Brain microvascular endothelial cell (primary cell): Measurements from ENCODE around the gene MTUS2.

ENCODE experiments used
- DNase-seq: peaks from one replicate; pipeline ENCODE4 v3.0.0-alpha.2; 2020
- H3K27ac ChIP-seq: fragments of 250-450 bp; sonication (Bioruptor Pico); 2 replicates; pipeline ENCODE4 v1.5.1; 2020; ENCODE audit warnings: mild to moderate bottlenecking, moderate library complexity
- H3K27me3 ChIP-seq: fragments of 250-450 bp; sonication (Bioruptor Pico); replicated peaks from 2 replicates; pipeline ENCODE4 v1.5.1; 2020; ENCODE audit warnings: mild to moderate bottlenecking
- H3K36me3 ChIP-seq: fragments of 250-450 bp; sonication (Bioruptor Pico); replicated peaks from 2 replicates; pipeline ENCODE4 v1.5.1; 2020; ENCODE audit warnings: mild to moderate bottlenecking
- H3K4me3 ChIP-seq: 2 replicates; pipeline ENCODE4 v1.5.1; 2011; ENCODE audit warnings: low read depth, mild to moderate bottlenecking, control low read depth, low read length, moderate library complexity
- in situ Hi-C: cut with HindIII; loops from 2 replicates; pipeline ENCODE4 v1.10.0; 2017; ENCODE audit warnings: low sequenced_read_pairs, low pct_ligation_motif_present
- TF ChIP-seq, protein P1 (sequence below): IDR thresholded peaks from 2 replicates; pipeline ENCODE4 v1.5.1; 2011; ENCODE audit warnings: low read depth, mild to moderate bottlenecking, moderate library complexity, low read length, control low read depth, inconsistent platforms; ENCODE audit errors: missing control alignments

MTUS2 gene

DNA sequence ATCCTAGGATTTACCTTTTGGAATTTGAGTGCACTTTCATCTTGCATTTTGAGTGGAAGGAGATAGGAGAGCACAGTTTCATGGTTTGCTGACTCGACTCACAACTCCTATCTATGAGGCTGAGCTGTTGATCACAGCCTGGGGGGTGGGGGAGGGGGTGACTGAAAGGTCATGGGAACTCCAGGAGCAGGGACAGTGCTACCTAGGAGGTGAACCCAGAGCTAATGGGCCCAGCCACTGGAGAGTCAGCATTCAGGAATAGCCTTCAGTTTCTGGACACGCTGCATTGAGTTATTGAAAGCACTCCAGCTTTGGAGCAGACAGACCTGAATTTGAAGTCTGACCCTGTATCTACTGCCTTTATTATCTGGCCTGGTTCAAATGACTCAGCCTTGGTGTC, 435.4 kb downstream of the MTUS2 start:
- TF ChIP-seq, protein P1, sequence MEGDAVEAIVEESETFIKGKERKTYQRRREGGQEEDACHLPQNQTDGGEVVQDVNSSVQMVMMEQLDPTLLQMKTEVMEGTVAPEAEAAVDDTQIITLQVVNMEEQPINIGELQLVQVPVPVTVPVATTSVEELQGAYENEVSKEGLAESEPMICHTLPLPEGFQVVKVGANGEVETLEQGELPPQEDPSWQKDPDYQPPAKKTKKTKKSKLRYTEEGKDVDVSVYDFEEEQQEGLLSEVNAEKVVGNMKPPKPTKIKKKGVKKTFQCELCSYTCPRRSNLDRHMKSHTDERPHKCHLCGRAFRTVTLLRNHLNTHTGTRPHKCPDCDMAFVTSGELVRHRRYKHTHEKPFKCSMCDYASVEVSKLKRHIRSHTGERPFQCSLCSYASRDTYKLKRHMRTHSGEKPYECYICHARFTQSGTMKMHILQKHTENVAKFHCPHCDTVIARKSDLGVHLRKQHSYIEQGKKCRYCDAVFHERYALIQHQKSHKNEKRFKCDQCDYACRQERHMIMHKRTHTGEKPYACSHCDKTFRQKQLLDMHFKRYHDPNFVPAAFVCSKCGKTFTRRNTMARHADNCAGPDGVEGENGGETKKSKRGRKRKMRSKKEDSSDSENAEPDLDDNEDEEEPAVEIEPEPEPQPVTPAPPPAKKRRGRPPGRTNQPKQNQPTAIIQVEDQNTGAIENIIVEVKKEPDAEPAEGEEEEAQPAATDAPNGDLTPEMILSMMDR = no peak
- DNase-seq = no peak
- Histone ChIP-seq H3K27me3 (no peaks in the 10 kb centered on the region), H3K36me3 (no peaks in the 10 kb centered on the region), H3K27ac (no peak overlapping the region), H3K4me3 (no peak overlapping the region)
- in situ Hi-C loops = no loop called here

DNA sequence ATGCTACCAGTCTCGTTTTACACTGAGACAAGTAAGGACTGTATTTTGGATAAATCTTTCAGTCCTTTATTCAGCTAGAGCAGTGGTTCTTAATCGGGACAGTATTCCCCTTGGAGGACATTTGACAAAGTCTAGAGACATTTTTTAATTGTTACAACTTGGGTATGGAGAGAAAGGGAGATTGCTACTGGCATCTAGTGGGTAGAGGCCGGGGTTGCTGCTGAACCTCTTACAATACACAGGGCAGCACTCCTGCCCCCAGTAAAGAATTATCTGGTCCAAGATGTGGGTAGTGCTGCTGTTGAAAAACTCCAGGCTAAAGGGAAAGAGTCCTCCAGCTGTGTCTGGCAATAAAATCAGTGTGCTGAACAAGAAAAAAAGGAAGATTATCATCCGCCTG, 440.5 kb downstream of the MTUS2 start:
- Histone ChIP-seq H3K27me3 (no peaks in the 10 kb centered on the region), H3K36me3 (no peaks in the 10 kb centered on the region), H3K4me3 (no peak overlapping the region), H3K27ac (no peak overlapping the region)
- TF ChIP-seq, protein P1 = no peak
- in situ Hi-C loops = no loop called here
- DNase-seq = no peak

DNA sequence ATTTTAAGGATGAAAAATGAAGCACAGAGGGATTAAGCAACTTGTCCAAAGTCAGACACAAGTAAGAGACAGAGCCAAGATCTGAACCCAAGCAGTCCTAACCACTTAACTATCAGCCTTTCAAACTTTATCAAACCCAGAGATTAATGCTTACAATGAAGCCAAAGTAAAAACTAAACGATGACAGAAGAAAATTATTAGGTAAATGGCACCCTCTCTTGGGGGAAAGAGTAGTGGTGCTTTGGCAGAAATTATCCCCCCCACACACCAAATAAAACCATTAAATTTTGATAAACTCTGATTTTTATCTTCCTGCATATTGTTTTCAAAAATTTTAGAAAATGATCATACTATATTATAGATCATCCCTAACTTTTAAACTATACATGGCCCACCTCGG, 446.1 kb downstream of the MTUS2 start:
- Histone ChIP-seq H3K36me3 (no peaks in the 10 kb centered on the region), H3K27me3 (no peaks in the 10 kb centered on the region), H3K27ac (no peak overlapping the region), H3K4me3 (no peak overlapping the region)
- in situ Hi-C loops = no loop called here
- DNase-seq = no peak
- TF ChIP-seq, protein P1 = no peak

DNA sequence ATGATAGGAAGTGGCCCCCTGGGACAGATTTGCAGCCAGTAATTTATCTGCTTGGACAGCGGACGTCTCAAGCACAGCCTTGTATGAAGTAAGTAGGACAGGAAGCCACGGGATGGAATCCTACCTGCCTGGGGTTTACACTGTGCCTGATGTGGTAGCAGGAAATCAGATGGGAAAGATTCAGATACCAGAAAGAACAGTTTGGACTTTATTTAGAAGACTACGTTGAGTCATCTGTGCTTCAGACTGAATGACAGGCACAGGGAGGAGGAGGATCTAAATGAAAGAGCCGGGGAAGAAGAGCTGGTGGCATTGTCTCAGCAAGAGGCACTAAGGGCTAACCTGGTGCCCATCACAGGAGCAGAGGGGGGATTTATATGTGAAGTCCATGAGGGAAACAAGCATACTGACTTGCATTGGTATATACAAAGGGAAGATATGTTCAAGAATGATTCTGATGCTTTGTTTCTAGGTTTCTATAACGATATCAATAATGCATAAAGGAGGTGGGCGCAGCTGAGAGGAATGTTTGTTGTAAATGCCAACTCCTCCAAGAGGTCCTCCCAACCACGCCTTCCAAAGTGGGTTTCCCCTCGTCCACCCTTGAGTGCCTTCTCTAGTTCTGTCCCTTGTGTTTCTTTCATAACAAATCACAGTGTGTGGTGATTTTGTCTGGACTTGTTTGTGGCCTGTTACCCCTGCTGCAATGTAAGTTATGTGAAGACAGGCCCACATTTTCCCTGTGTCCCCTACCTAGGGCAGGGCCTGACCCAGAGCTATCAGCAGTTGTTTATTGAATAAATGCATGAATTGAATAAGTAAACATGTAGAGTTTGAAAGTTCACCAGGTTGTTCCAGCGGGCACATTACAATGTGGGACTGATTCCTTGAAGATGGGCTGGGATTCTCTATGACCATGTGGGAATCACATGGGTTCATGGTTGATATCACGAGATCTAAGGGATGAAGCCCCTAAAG, 446.9 kb downstream of the MTUS2 start:
- in situ Hi-C loops = no loop called here
- Histone ChIP-seq H3K36me3 (no peaks in the 10 kb centered on the region), H3K4me3 (no peak overlapping the region), H3K27me3 (no peaks in the 10 kb centered on the region), H3K27ac (no peak overlapping the region)
- TF ChIP-seq, protein P1 = no peak
- DNase-seq = no peak

DNA sequence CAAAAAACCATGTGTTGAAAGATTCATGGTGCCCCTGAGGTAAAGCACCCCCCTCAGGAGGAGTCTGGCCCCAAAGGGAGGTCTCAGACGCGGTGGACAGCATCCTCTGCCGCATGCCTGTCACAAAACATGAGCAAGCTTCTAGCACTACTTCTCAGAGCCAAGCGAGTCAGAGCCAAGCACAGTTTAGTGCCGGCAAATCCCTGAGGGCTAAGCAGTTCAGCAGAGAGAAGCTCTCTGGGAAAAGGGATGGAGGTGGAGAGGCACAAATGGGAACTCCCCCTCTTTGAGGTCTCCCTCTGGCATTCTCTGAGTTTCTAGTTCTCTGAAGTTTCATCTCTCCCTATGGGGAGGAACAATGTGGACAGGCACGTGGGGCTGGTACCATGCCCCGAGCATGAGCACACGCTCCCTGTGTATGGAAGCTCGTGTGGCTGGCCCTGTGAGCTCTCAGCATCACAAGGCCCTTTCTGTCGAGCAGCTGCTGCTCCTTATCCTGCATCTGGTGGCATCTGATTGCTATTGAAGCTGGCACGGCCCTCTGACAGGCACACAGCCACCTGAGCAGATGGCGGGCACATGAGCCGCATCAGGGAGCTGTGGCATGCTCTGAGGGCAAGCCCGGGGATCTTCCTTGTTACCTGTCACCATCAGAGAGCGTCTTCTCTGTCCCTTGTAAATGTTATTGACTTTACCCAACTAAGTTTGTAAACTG, 450.3 kb downstream of the MTUS2 start:
- no peaks in the 10 kb centered on the region for H3K27me3 ChIP-seq
- in situ Hi-C loops = no loop called here
- no peaks in the 10 kb centered on the region for H3K36me3 ChIP-seq
- no peak overlapping the region for H3K4me3 ChIP-seq
- no peak for DNase-seq
- TF ChIP-seq, protein P1 = no peak
- no peak overlapping the region for H3K27ac ChIP-seq
